NCI-H146 treated with DMSO at 0.1 percent for 48 hours (cell line): ENCODE results near the gene DPH6.

Source experiments
- DNase-seq: peaks from one replicate; lab custom pipeline; 2025; ENCODE audit not compliant: unreplicated experiment; lab: John Stamatoyannopoulos, UW

The DPH6 gene

DNA sequence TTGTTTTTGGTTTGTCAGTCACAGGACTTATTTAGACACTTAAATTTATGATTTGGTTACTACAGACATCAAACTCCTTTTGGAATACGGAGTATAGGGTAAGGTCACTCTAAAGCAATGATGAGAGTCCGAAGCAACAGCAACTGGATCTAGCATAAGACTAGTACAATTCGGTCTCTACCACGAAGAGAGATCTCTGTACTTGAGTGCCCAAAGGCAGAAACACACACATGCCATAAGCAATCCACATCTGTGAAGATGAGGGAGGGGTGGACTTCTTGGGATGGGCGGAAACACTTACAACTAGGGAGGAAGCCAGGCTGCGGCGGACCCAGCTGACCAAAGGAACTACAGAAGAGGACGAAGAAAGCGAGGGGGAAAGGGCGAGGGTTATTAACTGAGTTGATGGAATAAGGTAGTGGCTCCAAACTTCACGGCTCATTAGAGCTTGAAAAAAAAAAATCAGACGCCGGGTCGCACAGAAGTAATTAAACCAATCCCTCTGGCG is 595 bp downstream of the DPH6 start:
- DNase-seq: no peak

DNA sequence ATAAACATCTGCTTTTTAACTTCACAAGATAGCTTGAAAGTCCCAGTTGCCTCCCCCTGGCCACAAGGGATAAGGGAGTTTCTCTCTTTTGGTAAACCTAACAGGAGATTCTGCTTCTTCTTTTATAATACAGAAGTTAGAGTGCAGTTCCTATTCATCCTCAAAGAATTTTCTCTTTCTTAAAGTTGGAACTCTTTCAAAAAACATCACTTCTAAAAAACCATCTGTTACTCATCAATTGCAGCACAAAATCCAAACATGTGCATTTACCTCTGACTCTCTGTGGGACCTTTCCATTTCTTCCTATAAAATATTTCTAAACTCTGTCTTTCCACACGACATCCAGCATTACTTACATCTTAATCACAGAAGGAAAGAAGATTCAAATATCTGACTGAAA is 5.1 kb downstream of the DPH6 start:
- no peak for DNase-seq

DNA sequence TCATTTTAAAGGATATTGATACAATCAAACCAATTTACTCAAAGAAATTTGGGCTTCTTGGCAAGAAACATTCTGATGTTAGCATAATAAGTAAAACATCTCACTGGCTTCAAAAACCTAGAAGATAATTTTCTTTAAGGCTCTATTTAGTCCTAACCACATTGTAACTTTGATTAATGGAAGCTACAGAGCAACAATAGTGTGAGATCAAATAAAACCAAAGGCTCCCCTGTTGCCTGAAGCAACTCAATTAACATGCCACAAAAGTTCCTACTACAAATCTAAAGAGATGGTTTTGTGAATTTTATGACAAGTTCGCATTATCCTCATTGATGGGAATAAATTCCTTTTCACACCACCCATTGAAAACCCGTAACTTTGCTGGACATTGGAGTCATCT is 5.9 kb downstream of the DPH6 start:
- no peak for DNase-seq

DNA sequence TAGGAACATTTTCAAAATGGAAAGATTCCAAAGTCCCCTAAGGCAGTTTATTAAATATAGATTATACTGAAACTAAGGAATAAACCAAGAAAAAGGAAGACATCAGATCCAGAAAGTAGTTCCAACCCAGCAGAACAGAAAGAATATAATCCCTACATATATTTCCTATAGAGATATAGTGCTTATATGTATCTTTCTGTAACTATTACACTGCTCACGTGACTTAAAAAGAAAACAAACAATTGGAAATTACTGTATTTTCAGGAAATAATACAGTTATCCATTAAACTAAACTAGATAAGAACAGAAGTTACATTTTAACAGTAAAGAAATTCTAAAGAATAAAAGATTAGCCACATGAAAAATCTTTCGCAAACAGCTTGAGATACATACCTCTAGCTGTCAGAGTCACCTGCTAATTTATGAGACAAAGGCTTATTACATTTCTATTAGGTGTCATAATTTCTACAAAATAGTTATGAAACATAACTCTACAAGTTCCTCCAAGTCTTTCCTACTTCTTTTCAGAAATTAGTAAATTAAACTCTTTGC is 10.5 kb downstream of the DPH6 start:
- no peak for DNase-seq

DNA sequence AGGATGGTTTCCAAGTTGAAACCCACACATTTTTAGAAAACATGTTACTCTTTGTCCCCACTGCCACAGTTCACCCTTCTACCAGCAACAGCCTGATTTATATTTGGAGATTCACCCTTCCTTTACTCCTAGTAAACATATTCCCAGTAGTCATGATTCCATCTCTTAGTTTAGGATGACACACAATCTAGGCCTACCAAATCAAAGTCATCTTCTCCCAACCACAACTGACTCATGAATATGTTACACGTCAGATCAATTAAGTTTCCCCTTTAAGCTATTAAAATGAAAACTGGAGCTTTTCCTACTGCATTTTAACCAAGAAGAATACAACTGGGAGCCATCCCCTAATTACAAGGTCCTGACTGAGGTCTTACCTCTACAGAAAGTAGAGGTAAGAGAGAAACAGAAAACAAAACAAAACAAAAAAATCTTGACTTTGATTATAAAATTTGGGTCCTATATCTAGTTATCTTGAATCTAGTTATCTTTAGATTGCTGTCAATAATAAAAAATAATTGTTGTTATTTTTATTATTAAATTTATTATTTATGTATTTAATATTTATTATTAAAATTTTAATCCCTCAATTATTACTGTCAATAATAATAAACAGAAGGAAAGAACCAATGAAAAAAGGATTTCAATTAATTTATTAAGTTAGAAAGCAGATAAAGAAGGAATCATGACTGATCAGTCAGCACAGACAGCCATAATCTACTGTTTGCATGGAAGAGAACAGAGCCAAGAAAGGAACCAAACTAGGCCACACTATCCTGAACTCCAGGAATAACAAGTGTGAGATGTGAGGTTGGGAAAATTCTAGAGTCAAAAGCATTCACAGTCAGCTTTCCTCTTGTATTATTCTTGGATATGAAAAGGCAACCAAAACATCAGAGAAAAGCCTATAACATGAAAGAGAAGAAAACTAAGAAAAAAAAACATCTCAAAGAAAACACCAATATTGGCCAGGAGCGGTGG is 12.5 kb downstream of the DPH6 start:
- DNase-seq: no peak

DNA sequence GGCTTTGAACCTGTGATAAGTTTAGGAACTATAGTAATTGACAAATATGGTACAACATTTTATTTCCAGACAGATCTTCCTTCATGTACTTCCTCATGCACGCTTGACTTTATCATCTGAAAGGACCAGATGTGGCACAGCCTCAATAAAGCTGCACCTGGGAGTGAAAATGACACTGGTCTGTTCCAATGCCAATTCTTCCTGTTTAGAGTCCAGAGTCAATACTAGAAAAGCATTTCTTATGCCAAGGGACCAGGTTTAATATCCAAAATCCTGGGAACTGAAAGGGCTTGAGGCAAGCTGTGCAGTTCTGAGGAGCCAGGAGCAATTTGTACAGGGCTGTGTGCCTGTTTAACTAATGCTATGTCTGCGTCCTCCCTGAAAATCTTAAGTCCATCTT is 15.3 kb downstream of the DPH6 start:
- no peak for DNase-seq

DNA sequence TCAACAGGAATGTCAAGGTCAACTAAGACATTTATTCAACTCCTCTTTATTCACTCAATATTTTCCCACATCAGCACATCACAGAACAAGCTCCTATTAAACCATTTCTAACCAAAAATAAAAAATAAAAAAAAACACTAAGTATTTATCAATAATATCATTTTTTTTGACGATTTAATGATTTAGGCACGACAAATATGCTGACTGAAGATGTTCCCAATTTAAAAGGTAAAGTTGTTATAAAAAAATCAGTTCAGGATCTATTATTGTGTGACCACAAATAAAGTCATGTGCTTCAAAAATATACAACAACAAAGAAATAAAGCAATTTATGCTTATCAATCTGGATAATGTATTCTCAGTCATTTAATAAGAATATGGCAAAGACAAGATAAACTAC is 16.2 kb downstream of the DPH6 start:
- DNase-seq: no peak

DNA sequence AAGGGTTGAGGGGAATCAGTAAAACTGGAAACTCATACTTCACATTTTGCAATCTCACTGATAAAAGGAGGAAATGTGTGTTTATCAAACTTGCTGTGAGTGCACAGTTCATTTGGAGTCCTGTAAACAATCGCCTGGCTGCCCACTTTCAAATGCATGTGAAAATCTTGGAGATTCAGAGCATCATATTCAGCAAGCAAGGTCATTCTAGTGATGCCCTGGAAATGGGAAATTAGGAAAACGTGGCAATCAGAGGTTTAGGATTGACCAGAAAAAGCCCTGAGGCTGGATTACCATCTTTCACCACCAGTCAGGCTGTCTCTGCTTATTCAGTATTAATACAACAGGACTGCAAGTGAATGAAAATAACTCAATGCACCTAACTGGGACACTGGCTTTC is 23.9 kb downstream of the DPH6 start:
- DNase-seq: no peak

DNA sequence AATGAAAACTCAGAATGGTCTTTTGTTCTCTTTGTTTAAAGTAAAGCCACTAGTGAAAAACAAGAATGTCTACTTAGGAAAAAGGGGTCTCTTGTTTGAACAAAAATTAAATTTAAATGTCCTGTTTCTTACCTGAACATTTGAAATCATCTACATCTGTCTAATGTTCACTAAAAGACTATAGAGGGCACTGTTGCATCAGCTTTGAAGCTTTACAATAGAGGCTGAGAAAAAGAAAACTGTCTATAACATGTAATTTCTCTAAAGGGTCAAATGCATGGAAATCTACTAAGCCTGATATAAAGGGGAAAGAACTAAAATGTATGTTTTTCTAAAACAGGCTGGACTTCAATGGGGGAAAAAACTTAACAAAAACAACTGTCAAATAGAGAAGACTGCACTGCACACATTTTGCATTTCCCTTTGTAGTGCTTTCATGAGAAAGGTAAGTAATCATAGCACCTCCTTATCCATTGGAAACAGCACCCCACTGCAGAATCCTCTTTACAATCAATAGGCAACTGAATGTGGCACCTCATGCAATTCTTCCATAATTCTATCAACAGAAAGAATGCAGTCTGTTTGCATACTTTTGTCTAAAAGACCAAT is 26.3 kb downstream of the DPH6 start:
- peak; percentile 1 for DNase-seq

DNA sequence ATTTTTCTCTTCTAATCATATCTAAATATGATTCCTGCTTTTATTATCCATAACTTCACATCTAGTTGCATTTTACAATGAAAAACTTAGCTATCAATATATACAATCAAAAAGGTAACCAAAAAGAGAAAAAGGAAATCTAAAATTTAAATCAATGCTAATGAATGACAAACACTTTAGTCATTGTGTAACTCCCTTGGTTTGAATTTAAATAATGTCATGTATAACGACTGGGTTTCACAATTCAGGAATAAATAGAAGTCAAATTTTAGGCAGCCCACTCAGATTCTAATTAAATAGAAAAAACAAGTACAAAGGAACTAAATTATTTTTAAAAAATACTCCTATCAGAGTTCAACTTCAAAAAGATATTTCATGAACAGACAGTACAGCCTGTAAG is 26.9 kb downstream of the DPH6 start:
- no peak for DNase-seq

DNA sequence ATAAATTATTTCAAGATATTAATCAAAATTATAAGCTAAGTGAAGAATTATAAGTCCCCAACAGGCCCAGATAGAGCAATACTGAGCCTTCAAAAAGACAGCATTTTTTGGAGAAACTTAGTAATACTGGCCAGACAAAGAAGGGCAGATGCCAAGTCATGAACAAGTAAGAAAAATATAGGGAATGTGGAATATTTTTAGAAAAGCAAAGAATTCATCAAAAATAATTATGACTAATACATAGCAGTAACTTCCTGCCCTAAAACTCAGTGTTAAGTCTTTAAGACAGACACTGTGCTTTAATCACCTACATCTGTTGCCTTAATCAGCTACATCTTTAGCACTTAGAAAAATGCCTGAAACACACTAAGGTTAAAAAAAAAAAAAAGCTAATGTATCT is 31.2 kb downstream of the DPH6 start:
- no peak for DNase-seq

DNA sequence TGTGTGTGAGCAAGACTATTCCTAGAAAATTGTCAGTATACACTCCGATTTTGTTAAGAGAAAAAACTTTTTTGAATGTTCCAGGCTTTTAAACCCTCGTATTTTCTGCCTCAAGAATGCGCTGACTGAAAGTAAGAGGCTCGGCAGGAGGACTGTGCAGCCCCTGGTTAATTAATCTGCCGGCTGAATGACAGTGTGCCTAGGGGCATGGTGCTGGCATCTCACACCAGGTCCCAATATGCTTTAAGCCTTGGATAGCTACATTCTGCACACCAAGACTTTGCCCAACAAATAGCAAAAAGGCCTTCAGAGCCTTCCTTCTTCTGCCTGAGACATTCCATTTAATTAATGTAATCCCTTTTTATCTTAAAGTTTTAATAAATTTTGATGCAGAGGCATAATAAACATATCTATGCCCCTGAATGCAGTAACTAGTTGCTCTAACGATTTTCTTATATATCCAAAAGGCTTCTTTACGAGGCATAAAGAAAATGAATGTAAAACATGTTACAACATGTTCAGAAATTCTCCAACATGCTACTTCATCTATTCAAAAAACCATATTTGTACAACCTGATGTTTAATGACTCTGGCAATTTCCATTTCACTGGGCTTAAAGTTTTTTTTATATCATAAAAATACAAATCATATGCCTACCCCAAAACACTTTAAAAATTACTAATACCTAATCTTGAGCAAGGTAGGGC is 37.9 kb downstream of the DPH6 start:
- no peak for DNase-seq

DNA sequence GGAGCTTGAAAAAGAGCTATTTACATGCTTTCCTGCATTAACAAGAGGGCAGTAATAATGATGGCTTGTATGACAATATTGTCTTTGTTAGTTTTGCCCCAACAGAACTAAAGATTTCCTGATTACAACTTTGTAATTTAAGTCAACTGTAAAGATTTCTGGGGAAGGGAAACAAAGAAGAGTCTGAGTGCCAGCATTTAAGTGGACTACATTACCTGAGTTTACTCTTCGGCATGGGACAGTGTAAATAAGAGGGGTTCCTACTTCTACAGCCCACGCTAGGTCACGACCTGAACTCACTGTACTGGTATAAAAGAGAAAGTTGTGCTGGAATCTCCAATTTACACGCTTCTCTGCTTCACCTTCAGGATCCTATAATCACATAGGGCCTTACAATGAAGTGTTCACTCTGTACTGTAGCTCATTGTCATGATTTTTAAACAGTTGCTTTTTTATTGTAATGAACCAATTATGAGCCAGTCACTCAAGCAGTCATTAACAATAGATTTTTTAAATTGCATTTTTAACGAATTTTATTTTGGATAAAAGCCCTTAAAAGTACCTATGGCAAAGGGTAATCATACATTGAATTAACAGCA is 39.6 kb downstream of the DPH6 start:
- DNase-seq: no peak

DNA sequence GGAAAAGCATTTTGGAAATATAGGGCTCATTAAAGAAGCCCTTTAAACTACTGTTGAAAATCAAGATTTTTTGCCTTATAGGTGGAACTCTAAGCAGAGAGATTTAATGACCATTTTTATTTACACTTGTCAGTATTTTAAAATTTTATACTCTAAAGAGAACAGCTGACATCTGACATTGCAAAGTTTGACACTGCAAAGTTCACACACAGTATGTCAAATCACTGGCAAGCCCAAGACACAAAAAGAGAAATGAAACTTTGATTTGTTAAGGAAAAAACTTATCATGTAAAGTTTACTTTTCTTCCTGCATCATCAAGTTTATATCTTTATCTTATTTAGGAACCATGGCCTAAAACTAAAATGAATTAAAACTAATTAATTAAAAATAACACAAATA is 40.2 kb downstream of the DPH6 start:
- no peak for DNase-seq

DNA sequence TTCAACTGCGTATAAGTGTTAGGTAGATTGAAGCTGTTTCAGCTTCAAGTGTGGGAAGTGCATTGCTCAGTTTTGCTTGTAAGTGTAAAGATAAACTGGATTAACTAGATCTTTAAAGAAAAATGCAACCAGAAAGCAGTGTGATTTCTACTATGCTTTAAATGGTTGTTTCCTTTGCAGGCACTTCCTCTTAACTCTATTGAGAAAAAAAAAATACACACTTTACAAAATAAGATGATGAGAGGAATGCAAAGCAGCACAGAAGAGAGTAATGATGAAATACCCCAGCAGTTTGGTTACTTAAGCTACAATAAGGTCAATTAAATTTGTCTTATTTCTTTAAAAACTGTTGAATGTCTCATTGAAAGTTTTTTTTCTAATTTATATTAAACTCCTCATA is 40.8 kb downstream of the DPH6 start:
- DNase-seq: no peak

DNA sequence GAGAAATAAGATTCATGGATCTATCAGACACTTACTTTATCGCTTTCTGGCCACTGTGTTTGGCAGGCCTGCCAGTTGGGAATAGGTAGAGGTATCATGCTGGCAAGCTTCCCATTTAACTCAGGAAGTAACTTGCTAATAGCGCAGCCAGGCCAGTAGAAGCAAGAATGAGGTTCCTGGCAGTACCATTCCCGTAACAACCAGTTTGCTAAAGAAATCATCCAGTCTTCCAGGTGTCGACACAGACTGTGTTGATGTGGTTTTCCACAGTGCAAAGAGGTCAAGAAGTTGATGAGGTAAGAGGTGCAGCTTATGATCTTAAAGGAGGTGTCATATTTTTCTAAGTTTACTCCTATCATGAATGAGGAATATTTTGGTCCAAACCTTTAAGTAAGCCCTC is 46.2 kb downstream of the DPH6 start:
- DNase-seq: no peak

DNA sequence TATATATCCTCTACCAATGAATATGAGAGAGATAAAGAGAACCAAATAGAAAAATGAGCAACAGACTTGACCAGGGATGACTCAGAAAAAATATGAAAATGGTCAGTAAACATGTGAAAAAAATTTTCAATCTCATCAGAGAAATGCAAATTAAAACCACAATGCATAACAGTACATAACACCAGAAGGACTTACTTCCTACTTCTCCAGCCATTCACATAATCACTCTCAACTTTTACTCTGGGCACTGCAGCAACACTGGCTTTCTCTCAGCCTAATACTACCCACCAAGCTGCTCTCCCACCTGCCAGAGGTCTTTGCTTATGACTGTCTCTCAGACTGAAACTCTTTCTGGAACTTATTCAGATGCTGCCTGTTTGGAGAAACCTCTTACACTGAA is 49.4 kb downstream of the DPH6 start:
- no peak for DNase-seq

DNA sequence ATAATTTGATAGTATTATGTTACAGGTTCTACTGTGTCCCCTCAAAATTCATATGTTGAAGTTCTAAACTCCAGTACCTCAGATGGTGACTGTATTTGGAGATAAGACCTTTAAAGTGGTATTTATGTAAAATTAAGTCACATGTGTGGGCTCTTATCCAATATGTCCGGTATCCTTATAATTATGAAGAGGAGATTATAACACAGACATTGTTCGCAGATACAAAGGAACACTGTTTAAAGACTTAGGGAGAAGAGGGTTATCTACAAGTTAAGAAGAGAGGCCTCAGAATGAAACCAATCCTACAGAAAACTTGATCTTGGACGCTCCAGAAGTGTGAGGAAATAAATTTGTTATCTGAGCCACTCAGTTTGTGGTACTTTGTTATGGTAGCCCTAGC is 50.9 kb downstream of the DPH6 start:
- no peak for DNase-seq

DNA sequence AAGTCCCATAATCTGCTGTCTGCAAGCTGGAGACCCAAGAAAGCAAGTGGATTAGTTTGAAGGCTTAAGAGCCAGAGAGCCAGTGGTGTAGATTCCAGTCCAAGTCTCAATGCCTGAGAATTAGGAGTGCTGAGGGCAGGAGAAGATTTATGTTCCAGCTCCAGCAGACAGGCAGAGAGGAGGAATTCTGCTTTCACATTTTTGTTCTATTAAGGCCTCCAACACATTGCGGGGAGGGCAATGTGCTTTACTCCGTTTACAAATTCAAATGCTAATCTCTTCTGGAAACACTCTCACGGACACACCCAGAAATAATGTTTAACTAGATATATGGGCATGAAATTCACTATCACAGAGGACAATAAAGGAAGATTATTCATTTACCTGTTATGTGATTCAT is 54.0 kb downstream of the DPH6 start:
- no peak for DNase-seq

DNA sequence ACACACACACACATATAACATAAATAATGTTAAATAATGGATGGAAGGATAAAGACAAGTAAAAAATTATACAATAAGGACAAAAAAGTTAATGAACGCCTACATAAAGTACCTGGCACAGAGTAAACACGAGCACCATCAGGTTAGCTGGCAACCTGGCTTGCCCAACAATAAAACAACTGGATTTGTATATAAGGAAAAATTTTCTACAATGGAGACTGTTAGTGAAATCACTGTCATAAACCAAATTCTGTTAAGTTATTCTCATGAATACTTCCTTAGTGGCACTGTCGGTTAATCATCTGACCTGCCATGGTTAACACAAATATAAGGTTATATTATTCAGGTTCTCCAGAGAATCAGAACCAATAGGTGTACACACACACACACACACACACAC is 54.8 kb downstream of the DPH6 start:
- no peak for DNase-seq

DNA sequence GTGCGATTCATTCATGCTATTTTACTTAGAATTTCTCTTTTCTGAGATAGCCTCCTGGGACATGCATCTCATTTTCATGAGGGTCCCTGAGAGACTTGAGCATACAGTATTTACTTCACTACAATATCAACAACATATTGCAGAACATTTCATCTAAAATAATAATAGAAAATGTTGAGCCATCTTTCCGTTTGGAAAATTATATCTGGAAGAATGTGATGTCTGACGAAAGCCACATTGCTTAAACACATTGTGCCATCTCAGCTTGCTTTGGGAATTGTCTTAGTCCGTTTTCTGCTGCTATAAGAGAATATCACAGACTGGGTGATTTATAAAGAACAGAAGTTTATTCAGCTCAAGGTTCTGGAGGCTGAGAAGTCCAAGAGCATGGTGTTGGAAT is 55.5 kb downstream of the DPH6 start:
- no peak for DNase-seq
